K562 (cell line): Measurements from ENCODE around the gene STAT6. TPM values are rescaled to one million over a fixed set of nuclear protein-coding genes. Genes with fewer than 3 reads are reported as not detected.

Source experiments
- ARID3B ChIP-seq: fragments of 250-450 bp; sonication (Bioruptor Pico); IDR thresholded peaks from 2 replicates; pipeline ENCODE4 v1.4.0; 2020; ENCODE audit warnings: borderline replicate concordance
- BCLAF1 ChIP-seq, 2 experiments: fragments of 450-650 bp in 1 of 2; IDR thresholded peaks; 2 replicates each; pipeline ENCODE4 v1.6.1; 2011 to 2017; ENCODE audit warnings: low read depth in 2 of 2, antibody characterized with exemption in 1 of 2, borderline replicate concordance in 1 of 2, low read length in 1 of 2, mild to moderate bottlenecking in 1 of 2, mixed read lengths in 1 of 2; ENCODE audit not compliant: control insufficient read depth in 1 of 2
- CBFA2T3 ChIP-seq: fragments of 450-650 bp; IDR thresholded peaks from 2 replicates; pipeline ENCODE4 v1.6.1; 2017
- CHAMP1 ChIP-seq: fragments of 450-650 bp; IDR thresholded peaks from 2 replicates; pipeline ENCODE4 v1.6.1; 2016; ENCODE audit warnings: mild to moderate bottlenecking
- CTCFL ChIP-seq: IDR thresholded peaks from 2 replicates; pipeline ENCODE4 v1.6.1; 2011; ENCODE audit warnings: borderline replicate concordance, low read depth, mild to moderate bottlenecking, moderate library complexity, low read length; ENCODE audit not compliant: insufficient read depth, poor library complexity, severe bottlenecking
- EGR1 ChIP-seq: fragments of 450-650 bp; conservative IDR thresholded peaks from 2 replicates; pipeline ENCODE4 v1.6.1; 2017; ENCODE audit warnings: mild to moderate bottlenecking
- HDAC2 ChIP-seq: fragments of 450-650 bp; IDR thresholded peaks from 2 replicates; pipeline ENCODE4 v1.6.1; 2016; ENCODE audit warnings: mild to moderate bottlenecking
- HINFP ChIP-seq: fragments of 450-650 bp; conservative IDR thresholded peaks from 2 replicates; pipeline ENCODE4 v1.6.1; 2016; ENCODE audit warnings: missing genetic modification characterization, low read depth, mild to moderate bottlenecking, control low read depth, missing compliant biosample characterization
- RBM25 ChIP-seq: fragments of 200-400 bp; formaldehyde crosslinking; IDR thresholded peaks from 2 replicates; pipeline ENCODE4 v1.6.1; 2018; ENCODE audit warnings: low read length, low read depth, moderate library complexity; ENCODE audit not compliant: severe bottlenecking
- TCF7 ChIP-seq: sonication (generic); IDR thresholded peaks from 2 replicates; pipeline ENCODE4 v1.6.1; 2016; ENCODE audit warnings: antibody characterized with exemption, borderline replicate concordance
- ZNF224 ChIP-seq: sonication (generic); formaldehyde crosslinking; IDR thresholded peaks from 2 replicates; pipeline ENCODE4 v1.8.0; 2022; ENCODE audit warnings: mild to moderate bottlenecking, missing genetic modification reagents
- ZNF76 ChIP-seq: fragments of 250-450 bp; sonication (Bioruptor Pico); IDR thresholded peaks from 2 replicates; pipeline ENCODE4 v1.4.0; 2020; ENCODE audit warnings: mild to moderate bottlenecking, moderate library complexity, borderline replicate concordance
- ZNF766 ChIP-seq: fragments of 200-800 bp; sonication (Bioruptor generic); conservative IDR thresholded peaks from 2 replicates; pipeline ENCODE4 v1.6.1; 2016; ENCODE audit warnings: missing genetic modification characterization, missing compliant biosample characterization
- ZNF830 ChIP-seq: fragments of 250-450 bp; sonication (Bioruptor Pico); IDR thresholded peaks from 2 replicates; pipeline ENCODE4 v1.5.0; 2021; ENCODE audit warnings: mild to moderate bottlenecking
- polyA plus RNA-seq, 8 experiments: library from polyadenylated mRNA; depleted of rRNA in 4 of 8; stranded (reverse) in 5 of 8; unstranded in 3 of 8; fragments of >200 nt; fragmentation: Nextera tagmentation in 2 of 8; fragmentation: Illumina TruSeq in 1 of 8; extraction: Ambion mirVana in 2 of 8; extraction: Trizol in 1 of 8; gene quantifications; 2 replicates each; pipeline versions ENCODE4 v1.2.1 to v1.2.3, GENCODE V29; 2011 to 2014; ENCODE audit warnings: inconsistent platforms in 1 of 8, missing spikeins in 1 of 8
- total RNA-seq, 7 experiments: library from RNA; depleted of rRNA in 6 of 7; stranded (reverse); fragments of >200 nt in 6 of 7; fragmentation: Illumina TruSeq in 2 of 7; extraction: Trizol in 2 of 7; gene quantifications; 2 replicates each; pipeline versions ENCODE4 v1.2.1 to v1.2.3, GENCODE V29; 2011 to 2021; ENCODE audit warnings: low replicate concordance in 1 of 7

STAT6 gene
- total and polyA plus RNA-seq, 9 of the 15 experiments (the other 6 are each of a cell fraction or from before 2014, with no cell fraction given): 2.4 to 49.5 (median 26.5) TPM

- TF ChIP-seq ZNF224 (no peak), EGR1 (no peak), HINFP (tag) (no peak), BCLAF1 (IDR thresholded peaks at IDR 0.05; ENCODE audit: borderline replicate concordance in 1 of 2, control insufficient read depth in 1 of 2, low read depth in 2 of 2, low read length in 1 of 2) (no peak), TCF7 (no peak), ARID3B (CRISPR knock-in tag) (0 out of 2 replicates have a peak, but pooled peaks have one; percentile 20), ZNF766 (CRISPR knock-in tag) (no peak), CBFA2T3 (no peak), HDAC2 (peak; percentile 64; the same call in 1 of the 2 replicates), ZNF76 (CRISPR knock-in tag) (no peak), CTCFL (no peak), CHAMP1 (no peak), RBM25 (peak; percentile 97), ZNF830 (CRISPR knock-in tag) (no peak)
Observed at GRCh38 chr12:57096748-57097553, 14.2 kb downstream of the STAT6 start (continued).
